Erythroblast (primary cell): ENCODE results near the gene NR1D2.

Experiments
- GATA1 ChIP-seq: IDR thresholded peaks from 2 replicates; pipeline ENCODE4 v1.6.1; 2011; ENCODE audit warnings: low read depth, mild to moderate bottlenecking, control low read depth, low read length, moderate library complexity
- POLR2A ChIP-seq: IDR thresholded peaks from 2 replicates; pipeline ENCODE4 v1.6.1; 2011; ENCODE audit warnings: mild to moderate bottlenecking, low read length

DNA sequence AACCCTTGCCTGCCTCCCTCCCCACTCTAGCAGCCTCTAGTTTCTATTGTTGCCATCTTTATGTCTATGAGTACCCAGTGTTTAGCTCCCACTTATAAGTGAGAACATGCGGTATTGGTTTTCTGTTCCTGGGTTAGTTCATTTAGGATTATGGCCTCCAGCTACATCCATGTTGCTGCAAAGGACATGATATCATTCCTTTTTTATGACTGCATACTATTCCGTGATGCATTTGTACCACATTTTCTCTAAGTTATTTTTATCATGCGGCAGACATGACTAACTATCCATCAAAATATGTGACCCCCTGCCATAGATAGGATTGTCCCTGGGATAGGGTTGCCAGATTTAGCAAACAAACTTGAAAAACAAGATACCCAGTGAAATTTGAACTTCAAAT, 58.4 kb downstream of the NR1D2 start:
- TF ChIP-seq POLR2A (no peak), GATA1 (no peak)
